Heart left ventricle (tissue), 13 donors: ENCODE measurements around the gene PPP1R15A.
"Not testable (repeated sequence)": the region's sequence is repeated elsewhere in the genome, so short reads cannot be mapped to it uniquely, and the experiment has no call there.

ENCODE experiments used
- CTCF ChIP-seq, 12 donors: fragments of 200-600 bp; sonication (generic) in 4 of 12; IDR thresholded peaks; one replicate each; pipeline versions ENCODE4 v1.5.0 to v1.8.0; 2018 to 2022; ENCODE audit warnings: antibody characterized with exemption in 12 of 12, mild to moderate bottlenecking in 5 of 12
- POLR2A ChIP-seq, 2 donors: fragments of 450-650 bp; IDR thresholded peaks; one replicate each; pipeline ENCODE4 v1.6.1; 2017; ENCODE audit warnings: antibody characterized with exemption in 2 of 2, mild to moderate bottlenecking in 2 of 2, moderate library complexity in 2 of 2
- donor health status: ischemic (EF 13 %, LVEDD 7.1; RV severe dilation, severe dysfunction).
- donor health status: DM: no; HTN: yes; CAD: no.
- donor health status: DM: no; HTN: no; CAD: no.
- donor health status: ischemic (EF 25% LVEDD 6.9; RV normal size, moderate dysfunction).
- donor health status: ischemic (EF 25% LVEDD 5.7; RV mildly dilated, moderate dysfunction).
- donor health status: ischemic (EF 35%, LVEDD 5.7; RV mildly dilated, moderate dysfunction).
- donor health status: nonischemic (EF 11% LVEDD 7.7; RV severe dilation, severe dysfunction).
- donor health status: DM: yes; HTN: yes; CAD: no.
- donor health status: PGD.
- donor health status: ischemic (EF 29% LVEDD 5.4; RV normal size, mild dysfunction).
- donor health status: nonischemic (EF 23%, LVEDD 6.1; RV moderate dilation, normal function).

- not testable (repeated sequence) for TF ChIP-seq CTCF, POLR2A (IDR thresholded peaks at IDR 0.05)
Observed at GRCh38 chr19:48871471-48872181, 595 bp upstream of the PPP1R15A start.
